ENCODE results near the gene SLBP. TPM values are rescaled to one million over a fixed set of nuclear protein-coding genes. Genes with fewer than 3 reads are reported as not detected.

Gene SLBP
- total and polyA plus RNA-seq, 2 donors (not counting 1 experiment from before 2014, with no cell fraction given) = 19.4 to 31.8 TPM

- H3K27me3 ChIP-seq (replicated peaks in 1 of 4; ENCODE audit: control extremely low read depth in 1 of 4, control insufficient read depth in 3 of 4, insufficient read depth in 4 of 4, low read length in 3 of 4) = no peaks in the 10 kb centered on the region
- H3K9ac ChIP-seq (ENCODE audit: low read length) = peak within 1 kb of the TSS; percentile 53
- Mint-ChIP-seq H3K27me3 (no peaks in the 10 kb centered on the region), H3K4me3 (peak within 1 kb of the TSS; percentile 93), H3K27ac (peak within 1 kb of the TSS; percentile 98), H3K9me3 (ENCODE audit: insufficient read depth) (no peaks in the 10 kb centered on the region), H3K4me1 (peaks cover 65% of the 10 kb centered on the region)
- H2AFZ ChIP-seq (ENCODE audit: insufficient read depth, low read depth, low read length, poor library complexity, severe bottlenecking) = peak within 1 kb of the TSS; percentile 64
- H3K27ac ChIP-seq (ENCODE audit: low read length in 2 of 2) = peak within 1 kb of the TSS; percentile 89 to 96
- peaks cover 0 to 26% of the 10 kb centered on the region in 2 experiments for H3K36me3 ChIP-seq (replicated peaks in 1 of 2; ENCODE audit: control extremely low read depth in 1 of 2, control insufficient read depth in 1 of 2, extremely low read depth in 1 of 2, insufficient read depth in 2 of 2, low read length in 1 of 2)
- peaks cover 59 to 84% of the 10 kb centered on the region in 2 donors for H3K4me1 ChIP-seq (ENCODE audit: control insufficient read depth in 2 of 2, insufficient read depth in 2 of 2, low read length in 2 of 2)
- peak within 1 kb of the TSS; percentile 41 to 69 (median 60) for H3K4me3 ChIP-seq (ENCODE audit: control extremely low read depth in 1 of 5, extremely low read depth in 1 of 5, insufficient read depth in 1 of 5, low read depth in 2 of 5, low read length in 4 of 5)
- H3K79me2 ChIP-seq (ENCODE audit: control insufficient read depth, insufficient read depth, low read length) = peaks cover 57% of the 10 kb centered on the region
- under 1% methylated on average over 81 of the region's 83 CpGs for WGBS (ENCODE audit: insufficient coverage)
- intact Hi-C loops (cut with micrococcal nuclease) = loop anchor here (1.0 to 5.0 kb wide), 5 partner anchors 9 to 816 kb away; partner anchors contain the start of genes FAM193A, LETM1, NELFA and NSD2
- TF ChIP-seq CTCF (IDR thresholded peaks at IDR 0.05) (no peak), EZH2 (IDR thresholded peaks at IDR 0.05; ENCODE audit: borderline replicate concordance, insufficient read depth, low read depth, low read length, poor library complexity, severe bottlenecking) (no peak)
- H3K9me3 ChIP-seq (ENCODE audit: control extremely low read depth in 1 of 3, control insufficient read depth in 2 of 3, insufficient read depth in 1 of 3, low read length in 2 of 3) = peaks cover 0 to 6% (median 0%) of the 10 kb centered on the region in 3 donors
- CTCF ChIA-PET = interaction anchor here (1.2 to 14.7 kb wide), 3 partner anchors 9 to 27 kb away, joined by 3 to 503 read pairs (median 10); partner anchors contain the start of gene SLBP
- POLR2A ChIA-PET = interaction anchor here (0.8 to 4.7 kb wide), 3 partner anchors 8 to 28 kb away, joined by 4 to 61 read pairs (median 4); partner anchors contain the start of gene SLBP
- DNase-seq (peak; percentile 98), ATAC-seq (ENCODE audit: low read depth) (peak; percentile 81)
- H3K4me2 ChIP-seq (replicated peaks; ENCODE audit: low read depth, low read length, poor library complexity, severe bottlenecking) = peak within 1 kb of the TSS; percentile 95
- peaks cover 44% of the 10 kb centered on the region for H4K20me1 ChIP-seq (ENCODE audit: control insufficient read depth, insufficient read depth, low read length, poor library complexity, severe bottlenecking)
Observed at GRCh38 chr4:1721003-1721665, 9.0 kb upstream of the SLBP start, which contains the start of the genes TACC3 and TMEM129. TACC3 (plus strand) TSS chr4:1721521; CDS start chr4:1723422, 1,901 bp downstream. TMEM129 (minus strand) TSS chr4:1721323; CDS start chr4:1720837, 486 bp downstream.

Measured in B cell (primary cell).